NCI-H510A treated with DMSO at 0.1 percent for 48 hours (cell line): ENCODE measurements around the gene UCN.
A peak's percentile ranks its signal among the peaks of the same experiment; 100 is the strongest.
"Not testable (repeated sequence)": the region's sequence is repeated elsewhere in the genome, so short reads cannot be mapped to it uniquely, and the experiment has no call there.

Experiments
- DNase-seq: peaks from one replicate; lab custom pipeline; 2025; lab: John Stamatoyannopoulos, UW

Gene UCN, protein sequence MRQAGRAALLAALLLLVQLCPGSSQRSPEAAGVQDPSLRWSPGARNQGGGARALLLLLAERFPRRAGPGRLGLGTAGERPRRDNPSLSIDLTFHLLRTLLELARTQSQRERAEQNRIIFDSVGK

DNA sequence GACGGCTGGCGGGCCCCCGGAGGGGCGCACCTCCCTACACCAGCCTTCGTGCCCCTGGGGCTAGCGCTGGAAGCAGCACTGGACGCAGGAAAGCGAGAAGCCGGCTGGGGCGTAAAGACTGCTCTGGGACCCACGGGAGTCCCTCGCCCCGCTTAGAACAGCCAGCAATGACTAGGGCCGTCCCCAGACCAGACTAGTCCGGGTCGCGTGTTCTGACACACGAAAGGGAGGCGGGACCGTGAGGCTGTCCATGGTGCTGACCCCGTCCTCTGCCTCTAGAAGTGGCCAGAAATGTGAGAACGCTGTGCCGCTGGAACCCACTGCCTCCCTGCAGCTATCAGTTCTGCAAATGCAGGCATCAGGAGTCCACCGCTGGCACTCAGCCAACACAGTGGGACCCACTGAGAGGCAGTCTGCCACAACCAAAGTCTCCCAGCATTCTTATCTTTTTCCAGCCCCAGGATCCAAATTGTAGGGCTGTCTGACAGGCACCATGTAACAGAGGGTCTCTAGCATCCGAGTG lies at the start of gene UCN:
TSS of gene UCN (minus strand) at position 87 of the 523 bp plus-strand sequence. CDS start 550 bp downstream, outside the sequence.
- DNase-seq: no peak

DNA sequence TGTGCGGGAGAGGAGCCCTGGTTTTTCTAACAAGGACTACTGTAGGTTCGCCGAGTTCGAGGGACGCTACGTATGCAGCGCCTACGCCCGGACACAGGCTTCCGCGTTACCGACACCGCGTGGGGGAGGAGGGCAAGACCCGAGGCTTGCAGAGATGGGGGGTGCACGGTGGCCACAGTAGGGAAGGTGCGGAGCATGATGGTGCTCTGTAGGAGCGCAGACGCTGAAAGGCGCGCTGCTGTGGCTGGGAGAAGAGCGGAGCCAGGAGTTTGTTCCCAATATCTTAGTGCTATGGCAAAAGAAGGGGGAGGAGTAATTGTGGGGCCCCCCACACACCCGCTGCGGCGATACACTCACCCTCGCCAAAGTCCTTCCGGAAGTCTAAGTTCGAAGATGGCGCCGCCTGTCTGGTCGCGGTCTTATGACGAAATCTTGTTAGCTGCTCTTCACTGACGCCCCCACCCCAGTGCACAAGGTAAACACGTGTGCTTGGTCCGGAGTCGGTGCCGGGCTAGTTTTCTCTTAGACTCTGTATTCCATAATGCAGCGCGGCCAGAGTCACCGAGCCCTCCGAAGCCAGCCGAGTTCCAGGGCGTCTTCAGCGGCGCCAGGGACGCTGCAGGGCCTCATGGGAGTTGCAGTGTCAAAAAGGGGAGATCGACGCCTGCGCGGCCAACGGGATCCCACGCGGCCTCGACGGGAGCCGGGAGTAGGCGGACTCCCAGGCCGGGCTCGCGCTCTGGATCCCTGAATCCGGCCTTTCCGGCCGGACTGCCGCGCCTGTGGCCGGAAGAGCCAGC lies 48.3 kb upstream of the UCN start, which contains the start of gene GTF3C2:
TSS of gene GTF3C2 (minus strand) at position 383 of the 800 bp plus-strand sequence. CDS start 13,210 bp downstream, outside the sequence.
- peak; percentile 98 for DNase-seq

DNA sequence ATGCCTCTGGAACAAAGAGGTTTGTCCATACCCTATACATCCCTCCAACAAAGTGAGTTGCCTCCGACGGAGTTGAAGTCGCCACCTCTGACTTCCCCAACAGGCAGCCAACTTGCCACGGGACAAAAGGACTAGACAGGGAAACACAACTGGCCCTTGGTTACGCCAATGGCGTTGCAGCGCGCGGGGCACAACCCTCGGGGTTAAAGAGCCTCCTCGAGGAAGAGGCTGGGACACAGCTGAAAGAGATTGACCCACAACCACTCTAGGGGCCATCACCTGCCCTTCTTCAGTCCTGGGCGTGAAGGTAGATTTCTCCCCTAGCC lies 47.8 kb upstream of the UCN start:
- peak; percentile 60 for DNase-seq

DNA sequence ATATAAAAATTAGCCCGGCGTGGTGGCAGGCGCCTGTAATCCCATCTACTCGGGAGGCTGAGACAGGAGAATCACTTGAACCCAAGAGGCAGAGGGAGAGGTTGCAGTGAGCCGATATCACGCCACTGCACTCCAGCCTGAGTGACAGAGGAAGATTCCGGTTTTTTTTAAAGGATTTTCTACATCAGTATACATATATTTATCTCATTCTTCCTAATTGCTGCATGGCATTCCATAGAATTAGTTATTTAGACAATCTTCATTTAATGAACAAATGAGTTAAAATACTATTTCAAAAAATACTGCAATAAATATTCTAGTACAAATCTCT lies 46.3 kb upstream of the UCN start:
- DNase-seq: no peak

DNA sequence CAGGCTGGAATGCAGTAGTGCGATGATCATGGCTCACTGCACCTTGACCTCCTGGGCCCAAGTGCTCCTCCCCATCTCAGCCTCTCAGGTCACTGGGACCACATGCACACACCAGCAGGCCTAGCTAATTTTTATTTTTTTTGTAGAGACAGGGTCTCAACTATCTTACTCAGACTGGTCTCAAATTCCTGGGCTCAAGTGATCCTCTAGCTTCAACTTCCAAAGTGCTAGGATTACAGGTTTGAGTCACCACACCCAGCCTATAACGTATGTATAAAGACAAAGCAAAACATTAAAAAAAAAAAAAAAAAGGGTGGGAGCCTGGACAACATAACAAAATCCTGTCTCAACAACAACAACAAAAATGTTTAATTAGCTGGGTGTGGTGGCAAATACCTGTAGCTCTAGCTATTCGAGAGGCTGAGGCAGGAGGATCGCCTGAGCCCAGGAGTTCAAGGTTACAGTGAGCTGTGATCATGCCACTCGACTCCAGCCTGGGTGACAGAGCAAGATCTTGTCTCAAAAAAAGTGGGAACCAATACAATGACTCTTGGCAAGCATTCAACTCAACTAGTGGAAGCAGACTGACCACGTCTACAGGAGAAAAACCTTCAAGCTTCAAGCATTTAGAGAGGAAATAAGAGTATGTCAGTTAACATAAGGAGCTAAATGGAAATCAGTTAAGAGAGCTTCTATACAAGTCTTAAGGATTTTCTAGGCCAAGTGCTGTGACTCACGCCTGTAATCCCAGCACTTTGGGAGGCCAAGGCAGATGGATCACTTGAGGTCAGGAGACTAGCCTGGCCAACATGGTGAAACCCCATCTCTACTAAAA lies 45.7 kb upstream of the UCN start:
- DNase-seq: no peak

DNA sequence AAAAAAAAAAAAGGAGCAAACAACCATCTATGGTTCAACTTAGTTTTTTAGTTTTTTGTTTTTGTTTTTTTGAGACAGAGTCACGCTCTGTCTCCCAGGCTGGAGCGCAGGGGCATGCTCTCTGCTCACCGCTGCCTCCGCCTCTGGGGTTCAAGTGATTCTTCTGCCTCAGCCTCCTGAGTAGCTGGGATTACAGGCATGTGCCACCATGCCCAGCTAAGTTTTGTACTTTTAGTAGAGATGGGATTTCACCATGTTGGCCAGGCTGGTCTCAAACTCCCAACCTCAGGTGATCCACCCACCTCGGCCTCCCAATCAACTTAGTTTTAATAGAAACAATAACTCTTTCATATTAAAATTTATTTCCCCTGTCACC lies 45.1 kb upstream of the UCN start:
- not testable (repeated sequence) for DNase-seq

DNA sequence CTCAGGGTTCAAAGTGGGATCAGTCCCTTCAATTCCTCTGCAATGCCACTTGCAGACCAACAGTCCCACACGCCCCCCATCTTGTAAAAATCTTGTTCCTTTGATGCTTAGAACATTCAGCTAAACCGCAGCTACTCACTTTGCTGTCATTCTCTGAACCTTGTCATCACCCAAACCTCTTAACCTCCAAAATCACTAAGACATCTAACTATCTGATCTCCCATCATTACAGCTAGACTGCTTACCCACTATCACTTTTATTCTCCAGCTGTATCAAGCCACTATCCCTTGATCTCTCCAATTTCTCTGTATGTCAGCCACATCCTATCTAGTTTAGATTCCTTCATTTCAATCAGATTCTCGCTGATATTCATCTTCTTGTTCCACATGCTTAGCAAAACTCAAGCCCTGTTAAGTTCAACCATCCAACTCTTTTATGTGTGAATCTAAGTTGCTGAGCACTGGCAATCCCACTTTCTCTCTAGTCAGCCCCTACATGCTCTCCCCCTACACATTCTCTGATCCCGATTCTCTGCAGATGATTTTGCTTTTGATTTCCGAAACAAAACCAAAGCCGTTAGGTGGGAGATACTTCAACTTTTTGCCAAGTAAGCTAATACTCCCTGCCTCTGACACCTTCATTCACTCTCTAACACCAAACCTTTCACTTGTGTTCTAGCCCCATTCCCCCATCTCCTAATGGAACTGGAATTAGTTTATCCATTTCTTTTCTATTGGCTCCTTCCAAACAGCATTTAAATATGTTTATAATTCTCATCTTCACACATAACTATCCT lies 43.8 kb upstream of the UCN start:
- DNase-seq: no peak

DNA sequence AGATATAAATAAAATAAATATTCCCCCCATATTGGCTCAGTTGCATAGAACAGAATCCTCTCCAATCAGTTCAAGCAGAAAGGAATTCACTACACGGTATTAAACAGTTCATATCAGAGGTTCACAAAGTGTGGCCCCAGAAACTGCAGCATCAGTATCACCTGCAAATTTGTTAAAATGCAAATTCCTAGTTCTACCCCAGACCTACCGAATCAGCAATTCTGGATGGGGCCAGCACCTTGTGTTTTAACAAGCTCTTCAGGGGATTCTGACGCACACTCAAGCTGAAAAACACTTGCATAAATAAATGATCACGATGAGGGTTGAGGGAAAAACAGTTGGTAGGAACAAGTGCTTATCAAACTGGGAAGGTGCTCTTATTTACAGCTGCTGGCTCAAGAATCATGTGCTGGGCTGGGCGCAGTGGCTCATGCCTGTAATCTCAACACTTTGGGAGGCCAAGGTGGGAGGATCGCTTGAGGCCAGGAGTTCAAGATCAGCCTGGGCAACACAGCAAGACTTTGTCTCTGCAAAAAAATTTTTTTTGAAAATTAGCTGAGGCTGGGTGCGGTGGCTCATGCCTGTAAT lies 42.0 kb upstream of the UCN start:
- no peak for DNase-seq

DNA sequence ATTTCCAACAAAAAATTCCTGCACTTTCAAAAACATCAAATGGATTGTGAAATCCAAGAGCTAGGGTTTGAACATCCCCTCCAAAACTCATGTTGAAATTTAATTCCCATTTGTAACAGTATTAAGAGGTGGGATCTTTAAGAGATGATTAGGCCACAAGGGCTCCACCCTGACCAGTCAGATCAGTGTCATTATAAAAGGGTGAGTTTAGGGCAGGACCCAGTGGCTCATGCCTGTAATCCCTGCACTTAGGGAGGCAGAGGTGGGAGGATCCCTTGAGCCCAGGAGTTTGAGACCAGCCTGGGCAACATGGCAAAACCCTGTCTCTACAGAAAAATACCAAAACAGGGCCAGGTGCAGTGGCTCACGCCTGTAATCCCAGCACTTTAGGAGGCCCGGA lies 39.4 kb upstream of the UCN start:
- no peak for DNase-seq

DNA sequence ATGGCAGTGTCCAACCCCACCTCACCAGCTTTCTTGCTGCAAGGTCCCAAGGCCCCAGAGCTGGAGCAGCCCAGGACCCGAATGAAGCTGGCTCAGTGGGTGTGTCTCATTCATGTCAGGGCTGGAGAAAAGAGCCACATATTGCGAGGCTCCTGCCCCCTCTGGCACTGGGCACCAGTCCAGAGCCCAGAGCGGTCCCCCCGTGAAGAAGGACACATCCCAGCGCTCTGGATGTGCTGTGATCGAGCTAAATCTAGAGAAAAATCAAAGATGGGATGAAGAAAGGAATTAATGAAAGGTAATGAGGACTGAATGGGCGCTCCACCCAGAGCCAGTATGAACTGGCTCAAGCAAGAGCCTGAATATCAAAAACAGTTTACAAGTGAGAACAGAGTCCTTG lies 27.9 kb upstream of the UCN start:
- no peak for DNase-seq

DNA sequence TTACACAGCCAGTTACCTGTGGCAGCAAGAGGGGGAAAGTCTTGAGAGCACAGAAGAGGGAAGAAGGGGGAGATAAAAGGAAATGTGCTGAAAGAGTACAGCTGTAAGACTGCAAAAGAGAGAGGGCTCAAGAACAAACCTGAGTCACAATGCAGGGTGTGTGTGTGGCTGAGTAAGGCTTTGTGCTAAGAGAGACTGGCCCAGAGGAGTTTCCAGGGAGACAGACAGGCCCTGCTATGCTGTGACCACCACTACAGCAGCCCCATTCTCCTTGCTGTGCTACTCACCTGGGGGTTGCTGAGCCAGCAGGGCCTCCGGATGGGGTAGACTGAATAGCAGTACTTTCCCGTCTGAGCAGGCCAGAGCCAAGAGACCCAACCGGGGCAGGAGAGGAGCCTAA lies 27.1 kb upstream of the UCN start:
- DNase-seq: no peak

DNA sequence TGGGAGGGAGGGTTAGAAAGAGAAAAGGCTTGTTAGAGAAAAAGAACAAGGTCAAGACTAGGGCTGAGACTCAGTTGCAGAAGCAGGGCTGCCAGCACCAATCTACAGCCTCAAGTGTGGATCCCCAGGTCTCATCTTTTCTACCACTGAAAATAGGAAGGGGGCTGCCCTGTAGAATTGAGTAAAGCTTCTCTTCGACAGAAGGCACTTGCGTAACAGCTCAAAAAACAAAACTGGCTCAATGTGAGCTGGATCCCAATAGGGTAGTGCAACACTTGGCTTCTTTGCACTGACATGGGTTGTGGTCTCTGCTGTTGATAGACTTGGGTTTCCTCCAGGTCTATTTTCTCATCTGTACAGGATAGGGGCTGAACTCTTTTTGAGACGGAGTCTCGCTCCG lies 16.5 kb upstream of the UCN start:
- no peak for DNase-seq

DNA sequence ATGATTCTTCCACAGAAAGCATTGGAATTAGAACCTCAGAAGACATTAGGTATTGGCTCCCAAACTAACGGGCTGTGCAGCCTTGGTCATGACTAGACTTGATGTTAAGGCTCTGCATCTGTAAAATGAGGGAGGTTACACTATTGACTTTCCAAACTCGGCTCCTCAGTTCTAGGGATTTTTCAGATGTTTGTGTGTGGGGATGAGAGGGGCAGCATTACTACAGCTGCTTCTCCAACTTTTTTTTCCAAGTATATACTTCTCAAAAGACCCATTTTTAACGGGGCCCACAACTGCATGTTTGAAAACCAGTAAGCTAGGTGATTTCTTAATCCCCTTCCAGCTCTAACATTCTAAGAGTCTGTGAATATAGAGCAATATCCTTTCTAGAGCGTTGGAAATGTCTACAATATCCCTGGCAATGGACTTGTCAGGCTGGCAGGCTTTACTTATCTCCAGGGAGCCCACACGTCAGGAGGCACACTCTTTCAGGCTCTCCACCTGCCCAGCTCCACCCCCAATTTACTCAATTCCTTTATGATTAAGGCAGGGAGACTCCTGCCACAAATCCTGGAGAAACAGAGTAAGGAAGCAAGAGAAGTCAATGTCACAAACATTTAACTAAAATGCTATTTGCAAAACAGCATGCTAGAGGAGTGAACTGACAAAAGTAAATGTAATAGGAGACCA lies 15.5 kb upstream of the UCN start:
- DNase-seq: no peak

DNA sequence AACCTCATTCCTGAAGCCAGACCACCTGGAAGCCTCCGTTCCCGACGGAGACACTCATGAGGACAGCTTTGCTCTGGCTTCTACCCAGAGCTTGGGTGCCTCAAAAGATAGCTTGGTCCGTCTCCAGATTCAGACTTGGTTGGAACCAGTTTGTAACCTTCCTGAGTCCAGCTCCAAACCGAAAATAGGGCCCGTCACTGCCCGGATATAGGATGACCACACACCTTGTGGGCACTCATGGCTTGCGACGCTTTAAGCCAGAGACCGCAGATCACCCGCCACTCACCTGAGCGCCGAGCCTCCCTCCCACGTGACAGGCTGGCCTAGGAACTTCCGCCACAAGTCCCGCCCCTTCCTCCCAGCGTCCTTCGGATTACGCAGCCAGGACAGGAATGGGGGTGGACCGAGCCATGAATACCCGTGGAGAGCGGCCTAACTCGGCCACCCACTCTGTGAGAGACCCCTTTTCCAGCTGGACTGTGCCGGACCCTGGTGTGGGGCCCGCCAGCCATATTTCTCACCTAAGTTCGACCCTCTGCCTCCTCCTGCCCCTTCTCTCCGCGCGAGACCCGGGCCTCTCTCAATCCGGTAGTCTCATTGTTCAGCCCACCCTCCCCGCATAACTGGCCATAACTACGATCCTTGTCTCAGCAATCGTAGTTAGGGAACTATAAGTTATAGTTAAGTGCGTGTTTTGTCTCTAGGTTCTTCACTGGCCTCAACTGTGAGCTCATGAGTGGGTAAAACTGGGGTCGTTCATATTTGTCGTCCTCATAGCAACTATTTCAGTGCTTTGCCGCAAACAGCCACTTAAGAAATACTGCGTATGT lies 14.7 kb upstream of the UCN start, which contains the start of gene MPV17:
TSS of gene MPV17 (minus strand) at position 332 of the 830 bp plus-strand sequence. CDS start 580 bp downstream, outside the sequence.
- peak; percentile 88 for DNase-seq

DNA sequence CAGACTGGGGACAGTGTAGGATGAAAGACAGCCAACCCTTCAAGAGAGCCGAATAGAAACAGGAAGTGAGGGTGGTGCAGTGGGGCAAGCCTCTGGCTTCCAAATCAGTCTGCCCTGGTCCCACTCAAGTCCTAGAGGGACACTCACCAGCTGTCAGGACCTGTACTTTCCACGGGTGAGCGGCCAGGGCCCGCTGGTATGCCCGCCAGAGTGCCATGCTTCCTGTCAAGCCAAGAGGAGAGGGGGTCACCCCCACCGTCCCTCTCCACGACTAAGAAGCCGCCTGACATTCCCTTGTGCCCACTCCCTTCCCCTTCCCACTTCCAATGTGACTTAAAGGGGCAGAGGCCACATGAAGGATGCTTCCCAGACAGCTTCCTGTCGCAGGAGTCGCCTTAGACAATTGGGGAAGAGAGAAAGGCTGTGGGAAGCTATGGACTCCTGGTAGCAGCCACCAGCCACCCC lies 14.1 kb upstream of the UCN start:
- no peak for DNase-seq

DNA sequence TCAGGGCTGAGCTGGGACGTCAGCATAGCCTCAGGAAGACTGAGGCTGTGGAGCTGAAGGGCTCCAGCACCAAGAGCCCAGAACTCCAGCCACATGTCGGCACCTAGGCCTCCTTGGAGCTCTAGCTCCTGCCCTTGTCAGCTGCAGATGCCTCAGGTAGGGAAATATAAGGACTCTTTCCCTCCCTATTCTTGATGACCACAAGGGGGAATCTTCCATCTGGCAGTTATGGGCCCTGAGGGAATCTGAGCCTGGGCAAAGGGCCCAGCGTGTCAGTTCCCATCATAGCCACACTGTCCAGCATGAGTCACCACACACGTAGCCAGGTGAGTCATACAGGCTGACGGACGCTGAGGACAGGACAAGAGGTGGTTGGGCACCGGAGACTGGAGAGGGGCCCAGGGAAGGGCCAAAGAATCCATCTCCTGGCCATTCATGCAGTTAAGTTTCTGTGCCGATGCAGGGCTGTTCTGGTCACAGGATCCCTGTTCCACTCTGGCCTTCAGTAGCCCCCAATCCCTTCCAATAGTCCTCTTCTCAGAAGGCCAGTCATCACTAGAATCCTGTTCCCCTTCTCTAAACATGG lies 12.8 kb upstream of the UCN start:
- no peak for DNase-seq

DNA sequence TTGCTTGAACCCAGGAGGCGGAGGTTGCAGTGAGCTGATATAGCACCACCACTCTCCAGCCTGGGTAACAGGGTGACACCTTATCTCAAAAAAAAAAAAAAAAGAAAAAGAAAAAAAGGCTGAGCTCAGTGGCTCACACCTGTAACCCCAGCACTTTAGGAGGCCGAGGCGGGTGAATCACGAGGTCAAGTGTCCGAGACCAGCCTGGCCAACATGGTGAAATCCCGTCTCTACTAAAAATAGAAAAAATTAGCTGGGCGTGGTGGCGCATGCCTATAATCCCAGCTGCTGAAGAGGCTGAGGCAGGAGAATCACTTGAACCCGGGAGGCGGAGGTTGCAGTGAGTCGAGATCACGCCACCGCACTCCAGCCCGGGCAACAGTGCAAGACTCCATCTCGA lies 11.6 kb upstream of the UCN start:
- not testable (repeated sequence) for DNase-seq

DNA sequence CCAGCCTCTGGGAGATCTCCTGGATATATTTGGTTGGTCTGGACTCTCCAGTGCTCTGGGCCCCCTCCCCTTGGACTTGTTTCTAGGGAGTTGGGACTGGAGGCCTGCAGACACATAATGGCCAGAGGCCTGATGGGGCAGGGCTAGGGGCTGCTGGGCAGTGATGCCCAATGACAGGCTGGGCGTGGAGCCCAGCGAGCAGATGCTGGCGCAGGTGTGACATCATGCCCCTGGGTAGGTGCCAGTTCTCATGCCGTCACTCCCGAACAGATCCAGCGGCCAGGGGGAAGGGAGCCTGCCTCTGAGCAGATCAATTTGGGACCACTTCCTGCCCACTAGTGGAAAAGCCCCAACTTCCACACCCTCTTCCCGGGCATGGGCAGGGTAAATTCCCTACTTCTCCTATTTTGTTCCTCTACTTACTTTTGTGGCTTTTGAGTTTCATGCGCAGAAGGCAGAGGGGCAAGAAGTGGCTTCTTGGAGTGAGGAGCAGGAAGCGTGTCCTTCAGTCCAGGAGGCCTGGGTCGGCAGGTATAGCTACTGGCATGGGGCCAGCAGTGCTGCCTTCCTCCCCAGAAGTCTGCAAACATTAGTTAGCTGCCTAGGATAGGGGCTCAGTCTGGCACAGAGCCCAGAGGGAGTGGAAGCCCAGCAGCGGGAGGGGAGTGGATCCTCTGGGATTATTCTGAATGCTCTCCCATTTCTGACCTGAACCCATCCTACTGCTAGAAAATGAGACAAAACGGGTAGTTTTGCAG lies 8.6 kb upstream of the UCN start:
- DNase-seq: peak; percentile 75

DNA sequence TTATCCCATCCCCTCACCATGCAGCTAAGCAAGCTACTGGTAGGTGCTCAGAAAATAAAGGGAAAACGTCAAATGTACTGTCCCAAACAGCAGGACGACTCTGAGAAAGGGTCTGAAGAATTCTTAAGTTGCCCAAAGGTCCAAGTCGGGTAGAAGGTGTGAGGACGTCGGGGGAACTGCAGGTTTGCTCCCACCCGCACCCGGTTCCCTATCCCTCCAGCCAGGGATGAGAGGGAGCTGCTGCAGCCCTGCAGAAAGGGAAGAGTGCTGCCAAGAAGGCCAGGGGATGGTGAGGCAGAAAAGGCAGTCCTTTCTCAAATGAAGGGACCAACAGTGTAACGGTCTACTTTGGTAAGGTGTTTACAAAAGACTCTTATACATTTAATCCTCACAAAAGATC lies 6.9 kb upstream of the UCN start:
- no peak for DNase-seq
